HepG2 (cell line): ENCODE data around the gene LRRC15. TPM values are rescaled to one million over a fixed set of nuclear protein-coding genes. Genes with fewer than 3 reads are reported as not detected.

Experiments
- ATAC-seq: fragments of 200-7000 bp; cut with Tn5 transposase; 3 replicates; pipeline ENCODE4 v1.9.1; 2020; ENCODE audit warnings: mild to moderate bottlenecking, moderate library complexity
- BruUV-seq: library from RNA; stranded (reverse); fragments of 400-500 nt; replicated peaks from 2 replicates; lab custom pipeline; 2021; lab: Mats Ljungman, UMichigan
- CTCF ChIA-PET: fragments of 300-600 bp; formaldehyde crosslinking; extraction: SDS; loops from one replicate; lab custom pipeline; 2021; ENCODE audit warnings: low total read pairs, inconsistent platforms, low intra/inter-chr PET ratio; lab: Yijun Ruan, JAX
- POLR2A ChIA-PET: fragments of 350-600 bp; sonication (Branson Sonifier 250); formaldehyde crosslinking; loops from one replicate; lab custom pipeline; 2020; ENCODE audit warnings: antibody characterized with exemption, inconsistent platforms; lab: Yijun Ruan, JAX
- DNase-seq: peaks from one replicate; pipeline ENCODE4 v3.0.0-alpha.2; 2015; ENCODE audit warnings: low spot score
- FAIRE-seq: peaks from 3 replicates; lab custom pipeline; 2011; peaks lifted over from hg19 to GRCh38; lab: Jason Lieb, UNC
- H2AFZ ChIP-seq: one replicate; pipeline ENCODE4 v1.6.1; 2011; ENCODE audit warnings: low read length, inconsistent platforms
- H3K27ac ChIP-seq: fragments of 300-600 bp; 3 replicates; pipeline ENCODE4 v1.8.0; 2011; ENCODE audit warnings: mixed run types, mild to moderate bottlenecking, mixed read lengths, low read length, inconsistent platforms; ENCODE audit not compliant: insufficient read depth; ENCODE audit errors: extremely low read length
- H3K27me3 ChIP-seq, 2 experiments: fragments of 200-600 bp in 1 of 2; 2 replicates in 1 of 2; 3 replicates in 1 of 2; pipeline versions ENCODE4 v1.6.0 to v1.8.0; 2011; ENCODE audit warnings: low read length in 2 of 2, mild to moderate bottlenecking in 2 of 2, moderate library complexity in 2 of 2, inconsistent platforms in 1 of 2; ENCODE audit not compliant: insufficient read depth in 2 of 2, control insufficient read depth in 1 of 2
- H3K36me3 ChIP-seq, 2 experiments: fragments of 200-600 bp in 1 of 2; replicated peaks in 1 of 2; 2 replicates in 1 of 2; 3 replicates in 1 of 2; pipeline versions ENCODE4 v1.5.1 to v1.8.0; 2011; ENCODE audit warnings: low read length in 2 of 2, inconsistent platforms in 1 of 2; ENCODE audit not compliant: insufficient read depth in 2 of 2, control insufficient read depth in 1 of 2
- H3K4me1 ChIP-seq: 2 replicates; pipeline ENCODE4 v1.5.1; 2012; ENCODE audit warnings: low read length, inconsistent platforms; ENCODE audit not compliant: insufficient read depth
- H3K4me2 ChIP-seq: 2 replicates; pipeline ENCODE4 v1.6.0; 2011; ENCODE audit warnings: low read depth, low read length, inconsistent platforms
- H3K4me3 ChIP-seq, 3 experiments: fragments of 200-600 bp in 1 of 3; sonication (generic), shearing (Covaris generic) in 1 of 3; replicated peaks in 1 of 3; 2 replicates each; pipeline ENCODE4 v1.5.1; 2011 to 2016; ENCODE audit warnings: low read length in 3 of 3, inconsistent platforms in 2 of 3, low read depth in 2 of 3, mild to moderate bottlenecking in 2 of 3, control low read depth in 1 of 3, mixed read lengths in 1 of 3; ENCODE audit not compliant: insufficient read depth in 1 of 3
- H3K79me2 ChIP-seq: one replicate; pipeline ENCODE4 v1.6.1; 2011; ENCODE audit warnings: low read length, inconsistent platforms; ENCODE audit not compliant: insufficient read depth
- H3K9ac ChIP-seq: 2 replicates; pipeline ENCODE4 v1.6.0; 2011; ENCODE audit warnings: mild to moderate bottlenecking, low read depth, low read length, inconsistent platforms; ENCODE audit not compliant: insufficient read depth
- H3K9me3 ChIP-seq: 2 replicates; pipeline ENCODE4 v1.5.1; 2012; ENCODE audit warnings: mild to moderate bottlenecking, low read length
- H4K20me1 ChIP-seq: 2 replicates; pipeline ENCODE4 v1.6.0; 2011; ENCODE audit warnings: inconsistent platforms, mild to moderate bottlenecking, low read length, moderate library complexity; ENCODE audit not compliant: insufficient read depth
- CREB1 ChIP-seq, 2 experiments: fragments of 450-650 bp in 1 of 2; IDR thresholded peaks; 2 replicates each; pipeline ENCODE4 v1.6.1; 2016 to 2017; ENCODE audit warnings: control low read depth in 1 of 2, mild to moderate bottlenecking in 1 of 2, missing compliant biosample characterization in 1 of 2, missing genetic modification characterization in 1 of 2
- FIP1L1 ChIP-seq: fragments of 200-400 bp; formaldehyde crosslinking; IDR thresholded peaks from 2 replicates; pipeline ENCODE4 v1.6.1; 2018; ENCODE audit warnings: low read depth, mild to moderate bottlenecking, low read length, moderate library complexity, borderline replicate concordance; ENCODE audit not compliant: insufficient read depth
- FOSL2 ChIP-seq: sonication (generic); formaldehyde crosslinking; IDR thresholded peaks from 2 replicates; pipeline ENCODE4 v1.4.0; 2020; ENCODE audit warnings: missing genetic modification reagents
- FOXK2 ChIP-seq: fragments of 450-650 bp; IDR thresholded peaks from 2 replicates; pipeline ENCODE4 v1.6.1; 2016
- HDAC6 ChIP-seq: fragments of 200-600 bp; sonication (generic); IDR thresholded peaks from 2 replicates; pipeline ENCODE4 v1.7.0; 2017; ENCODE audit warnings: mild to moderate bottlenecking, antibody characterized with exemption, low read length, low read depth
- MED1 ChIP-seq: sonication (generic); formaldehyde crosslinking; IDR thresholded peaks from 2 replicates; pipeline ENCODE4 v1.4.0; 2020; ENCODE audit warnings: missing genetic modification reagents
- MED8 ChIP-seq: sonication (generic); formaldehyde crosslinking; IDR thresholded peaks from 2 replicates; pipeline ENCODE4 v1.8.1; 2023; ENCODE audit warnings: mild to moderate bottlenecking, missing genetic modification reagents; ENCODE audit not compliant: insufficient replicate concordance
- ONECUT2 ChIP-seq: sonication (generic); formaldehyde crosslinking; IDR thresholded peaks from 2 replicates; pipeline ENCODE4 v1.4.0; 2020; ENCODE audit warnings: missing genetic modification reagents
- POLR2AphosphoS5 ChIP-seq: IDR thresholded peaks from 2 replicates; pipeline ENCODE4 v1.6.1; 2012; ENCODE audit warnings: low read depth, low read length
- SMARCC2 ChIP-seq: fragments of 450-650 bp; IDR thresholded peaks from 2 replicates; pipeline ENCODE4 v1.6.1; 2017; ENCODE audit warnings: antibody characterized with exemption, mild to moderate bottlenecking
- SOX6 ChIP-seq, 2 experiments: fragments of 450-650 bp in 1 of 2; sonication (generic) in 1 of 2; formaldehyde crosslinking in 1 of 2; IDR thresholded peaks; 2 replicates each; pipeline versions ENCODE4 v1.4.0 to v1.6.1; 2017 to 2020; ENCODE audit warnings: antibody characterized with exemption in 1 of 2, mild to moderate bottlenecking in 1 of 2, missing genetic modification reagents in 1 of 2
- SRF ChIP-seq: IDR thresholded peaks from 2 replicates; pipeline ENCODE4 v1.6.1; 2011; ENCODE audit warnings: mild to moderate bottlenecking, low read depth, low read length, moderate library complexity
- TBP ChIP-seq: sonication (generic); formaldehyde crosslinking; IDR thresholded peaks from 2 replicates; pipeline ENCODE4 v1.5.0; 2020; ENCODE audit warnings: missing genetic modification reagents
- ZNF205 ChIP-seq: IDR thresholded peaks from 2 replicates; pipeline ENCODE4 v1.6.1; 2018; ENCODE audit warnings: missing biosample characterization, missing genetic modification reagents
- ZNF547 ChIP-seq: sonication (generic); formaldehyde crosslinking; IDR thresholded peaks from 2 replicates; pipeline ENCODE4 v1.5.1; 2020; ENCODE audit warnings: mild to moderate bottlenecking, missing genetic modification reagents
- ZNF616 ChIP-seq: sonication (generic); formaldehyde crosslinking; IDR thresholded peaks from 2 replicates; pipeline ENCODE4 v1.5.0; 2020; ENCODE audit warnings: low read depth, mild to moderate bottlenecking, missing genetic modification reagents
- ZNF772 ChIP-seq: sonication (generic); formaldehyde crosslinking; IDR thresholded peaks from 2 replicates; pipeline ENCODE4 v1.5.0; 2020; ENCODE audit warnings: mild to moderate bottlenecking, missing genetic modification reagents
- WGBS: methylation state at CpG from one replicate; pipeline ENCODE4 v1.1.6; 2017; ENCODE audit warnings: low lambda C conversion rate; 5-methylcytosine and 5-hydroxymethylcytosine counted together
- in situ Hi-C: cut with HindIII; loops from 2 replicates; pipeline ENCODE4 v1.10.0; 2017; ENCODE audit warnings: low pct_unique_long_range_greater_than_20kb; ENCODE audit not compliant: extremely low pct_ligation_motif_present
- intact Hi-C: fragments of 100-400 bp; cut with micrococcal nuclease; formaldehyde crosslinking; loops from one replicate; pipeline ENCODE4 v1.10.0; 2022; ENCODE audit not compliant: unreplicated experiment
- polyA plus RNA-seq, 8 experiments: library from polyadenylated mRNA; depleted of rRNA in 3 of 8; stranded (reverse) in 7 of 8; unstranded in 1 of 8; fragments of >200 nt; fragmentation: Illumina TruSeq in 4 of 8; extraction: Trizol in 4 of 8; gene quantifications; 2 replicates each; pipeline versions ENCODE4 v1.2.1 to v1.2.3, GENCODE V29; 2011 to 2016; ENCODE audit warnings: low read depth in 4 of 8, missing spikeins in 1 of 8, mixed read lengths in 1 of 8; ENCODE audit not compliant: insufficient read depth in 1 of 8
- total RNA-seq, 5 experiments: library from RNA; depleted of rRNA; stranded (reverse); fragments of >200 nt; fragmentation: Illumina TruSeq; extraction: Trizol; gene quantifications; 2 replicates each; pipeline ENCODE4 v1.2.3, GENCODE V29; 2016; ENCODE audit warnings: low read depth in 1 of 5
- TF ChIP-seq, protein P1 (sequence below): sonication (generic); formaldehyde crosslinking; IDR thresholded peaks from 2 replicates; pipeline ENCODE4 v1.4.0; 2020; ENCODE audit warnings: missing genetic modification reagents
- TF ChIP-seq, protein P2 (sequence below): sonication (generic); formaldehyde crosslinking; IDR thresholded peaks from 2 replicates; pipeline ENCODE4 v1.4.0; 2020; ENCODE audit warnings: mild to moderate bottlenecking, missing genetic modification reagents

The LRRC15 gene
- total and polyA plus RNA-seq, 2 of the 13 experiments (the other 11 are each of a cell fraction or from before 2014, with no cell fraction given) = not detected

DNA sequence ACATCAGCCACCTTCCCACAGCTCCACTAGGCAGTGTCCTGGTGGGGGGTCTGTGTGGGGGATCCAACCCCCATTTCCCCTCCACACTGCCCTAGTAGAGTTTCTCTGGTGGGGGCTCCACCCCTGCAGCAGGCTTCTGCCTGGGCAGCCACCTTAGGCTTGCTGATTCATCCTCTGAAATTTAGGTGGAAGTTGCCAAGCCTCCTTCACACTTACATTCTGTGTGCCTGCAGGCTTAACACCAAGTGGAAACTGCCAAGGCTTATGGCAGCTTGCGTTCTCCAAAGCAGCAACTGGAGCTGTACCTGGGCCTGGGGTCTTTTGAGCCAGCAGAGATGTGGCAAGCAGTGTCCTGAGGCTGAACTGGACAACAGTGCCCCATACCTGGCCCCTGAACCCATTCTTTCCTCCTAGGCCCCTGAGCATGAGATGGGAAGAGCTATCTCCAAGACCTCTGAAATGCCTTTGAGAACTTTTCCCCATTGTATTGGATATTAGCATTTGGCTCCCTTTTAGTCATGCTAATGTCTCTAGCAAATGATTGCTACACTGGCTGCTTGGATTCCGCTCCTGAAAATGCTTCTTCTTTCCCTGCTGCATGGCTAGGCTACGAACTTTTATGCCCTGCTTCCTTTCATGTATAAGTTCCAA lies 50.9 kb downstream of the LRRC15 start (continued):
- no peak for TF ChIP-seq ZNF616 (CRISPR knock-in tag)
- TF ChIP-seq TBP = no peak
- TF ChIP-seq, protein P1, sequence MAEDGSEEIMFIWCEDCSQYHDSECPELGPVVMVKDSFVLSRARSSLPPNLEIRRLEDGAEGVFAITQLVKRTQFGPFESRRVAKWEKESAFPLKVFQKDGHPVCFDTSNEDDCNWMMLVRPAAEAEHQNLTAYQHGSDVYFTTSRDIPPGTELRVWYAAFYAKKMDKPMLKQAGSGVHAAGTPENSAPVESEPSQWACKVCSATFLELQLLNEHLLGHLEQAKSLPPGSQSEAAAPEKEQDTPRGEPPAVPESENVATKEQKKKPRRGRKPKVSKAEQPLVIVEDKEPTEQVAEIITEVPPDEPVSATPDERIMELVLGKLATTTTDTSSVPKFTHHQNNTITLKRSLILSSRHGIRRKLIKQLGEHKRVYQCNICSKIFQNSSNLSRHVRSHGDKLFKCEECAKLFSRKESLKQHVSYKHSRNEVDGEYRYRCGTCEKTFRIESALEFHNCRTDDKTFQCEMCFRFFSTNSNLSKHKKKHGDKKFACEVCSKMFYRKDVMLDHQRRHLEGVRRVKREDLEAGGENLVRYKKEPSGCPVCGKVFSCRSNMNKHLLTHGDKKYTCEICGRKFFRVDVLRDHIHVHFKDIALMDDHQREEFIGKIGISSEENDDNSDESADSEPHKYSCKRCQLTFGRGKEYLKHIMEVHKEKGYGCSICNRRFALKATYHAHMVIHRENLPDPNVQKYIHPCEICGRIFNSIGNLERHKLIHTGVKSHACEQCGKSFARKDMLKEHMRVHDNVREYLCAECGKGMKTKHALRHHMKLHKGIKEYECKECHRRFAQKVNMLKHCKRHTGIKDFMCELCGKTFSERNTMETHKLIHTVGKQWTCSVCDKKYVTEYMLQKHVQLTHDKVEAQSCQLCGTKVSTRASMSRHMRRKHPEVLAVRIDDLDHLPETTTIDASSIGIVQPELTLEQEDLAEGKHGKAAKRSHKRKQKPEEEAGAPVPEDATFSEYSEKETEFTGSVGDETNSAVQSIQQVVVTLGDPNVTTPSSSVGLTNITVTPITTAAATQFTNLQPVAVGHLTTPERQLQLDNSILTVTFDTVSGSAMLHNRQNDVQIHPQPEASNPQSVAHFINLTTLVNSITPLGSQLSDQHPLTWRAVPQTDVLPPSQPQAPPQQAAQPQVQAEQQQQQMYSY (CRISPR knock-in tag) = no peak

DNA sequence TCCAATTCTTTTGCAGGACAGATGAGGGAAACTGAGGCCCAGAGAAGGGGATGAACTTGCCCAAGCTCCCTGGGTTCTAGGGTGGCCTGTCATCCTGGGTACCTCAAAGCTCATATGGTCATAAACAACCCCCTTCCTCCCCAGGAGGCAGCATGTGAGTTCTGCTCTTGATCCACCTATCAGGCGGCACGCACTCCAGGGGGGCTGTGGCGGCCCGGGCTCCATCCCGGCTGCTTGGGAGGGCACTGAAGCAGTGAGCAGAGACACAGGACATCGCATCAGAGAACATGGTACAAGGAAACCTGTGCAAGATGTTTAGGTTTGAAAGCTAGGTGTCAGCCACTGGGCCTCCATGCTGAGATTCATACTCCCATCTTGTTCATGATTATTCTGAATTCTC lies 52.6 kb downstream of the LRRC15 start:
- ChIA-PET CTCF (interaction anchor here (2.0 kb wide), 1 partner anchor 529 kb away, joined by 16 read pairs; no protein-coding TSS in a partner anchor), POLR2A (interaction anchor here (0.9 kb wide), 1 partner anchor 606 kb away, joined by 3 read pairs; no protein-coding TSS in a partner anchor)
- peaks cover 2 to 15% of the 10 kb centered on the region in 2 experiments; a peak in 4 of 5 replicates for H3K27me3 ChIP-seq
- H3K4me2 ChIP-seq = no peak overlapping the region
- H3K79me2 ChIP-seq = no peaks in the 10 kb centered on the region
- DNase-seq (no peak), ATAC-seq (no peak), FAIRE-seq (no peak)
- intact Hi-C loops (loop anchor here (10.0 kb wide), 1 partner anchor 242 kb away; no protein-coding TSS in a partner anchor), in situ Hi-C loops (loop anchor here (5.0 to 25.0 kb wide), 4 partner anchors 152 to 655 kb away; partner anchors contain the start of gene HES1)
- no peak overlapping the region for H3K9ac ChIP-seq
- no TSS peak for BruUV-seq
- WGBS = 40% methylated on average over 1 of the region's 6 CpGs
- H3K27ac ChIP-seq = no peak overlapping the region
- peaks cover 10% of the 10 kb centered on the region; the same call in 1 of the 2 replicates for H3K9me3 ChIP-seq
- H3K36me3 ChIP-seq = no peaks in the 10 kb centered on the region
- H2AFZ ChIP-seq = no peak overlapping the region
- H3K4me1 ChIP-seq = peaks cover 70% of the 10 kb centered on the region
- no peak overlapping the region for H3K4me3 ChIP-seq
- no peaks in the 10 kb centered on the region for H4K20me1 ChIP-seq
- TF ChIP-seq POLR2AphosphoS5 = no peak
- TF ChIP-seq ZNF547 (CRISPR knock-in tag) = no peak
- no peak for TF ChIP-seq ZNF205
- TF ChIP-seq MED8 (CRISPR knock-in tag) = no peak
- TF ChIP-seq SRF = no peak
- no peak for TF ChIP-seq CREB1 (IDR thresholded peaks at IDR 0.05)
- TF ChIP-seq CREB1 (CRISPR knock-in tag; IDR thresholded peaks at IDR 0.05) = no peak
- no peak for TF ChIP-seq FOSL2 (CRISPR knock-in tag)
- TF ChIP-seq FOXK2 = no peak
- no peak for TF ChIP-seq ZNF772 (CRISPR knock-in tag)
- TF ChIP-seq HDAC6 = no peak
- no peak for TF ChIP-seq ONECUT2 (CRISPR knock-in tag)
- no peak for TF ChIP-seq SOX6 (IDR thresholded peaks at IDR 0.05)
- no peak for TF ChIP-seq SOX6 (CRISPR knock-in tag; IDR thresholded peaks at IDR 0.05)
- no peak for TF ChIP-seq MED1 (CRISPR knock-in tag)
- TF ChIP-seq SMARCC2 = no peak
- TF ChIP-seq, protein P2, sequence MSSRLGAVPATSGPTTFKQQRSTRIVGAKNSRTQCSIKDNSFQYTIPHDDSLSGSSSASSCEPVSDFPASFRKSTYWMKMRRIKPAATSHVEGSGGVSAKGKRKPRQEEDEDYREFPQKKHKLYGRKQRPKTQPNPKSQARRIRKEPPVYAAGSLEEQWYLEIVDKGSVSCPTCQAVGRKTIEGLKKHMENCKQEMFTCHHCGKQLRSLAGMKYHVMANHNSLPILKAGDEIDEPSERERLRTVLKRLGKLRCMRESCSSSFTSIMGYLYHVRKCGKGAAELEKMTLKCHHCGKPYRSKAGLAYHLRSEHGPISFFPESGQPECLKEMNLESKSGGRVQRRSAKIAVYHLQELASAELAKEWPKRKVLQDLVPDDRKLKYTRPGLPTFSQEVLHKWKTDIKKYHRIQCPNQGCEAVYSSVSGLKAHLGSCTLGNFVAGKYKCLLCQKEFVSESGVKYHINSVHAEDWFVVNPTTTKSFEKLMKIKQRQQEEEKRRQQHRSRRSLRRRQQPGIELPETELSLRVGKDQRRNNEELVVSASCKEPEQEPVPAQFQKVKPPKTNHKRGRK = no peak
- TF ChIP-seq FIP1L1 = no peak
